ENCODE data around the gene CENPK.
A peak's percentile ranks its signal among the peaks of the same experiment; 100 is the strongest.
"Not testable (repeated sequence)": the region's sequence is repeated elsewhere in the genome, so short reads cannot be mapped to it uniquely, and the experiment has no call there.

CENPK gene

GRCh38 chr5:65562731-65563701 lies at the start of gene CENPK, which contains the start of gene PPWD1:
Gene CENPK, minus strand, starts transcription at chr5:65563168. Its CDS starts 8,261 bp downstream, at chr5:65554907.
Gene PPWD1, plus strand, starts transcription at chr5:65563296. Its CDS starts 15 bp downstream, at chr5:65563311.
- DNase-seq = peak; percentile 96

GRCh38 chr5:65612298-65612907 lies 49.4 kb upstream of the CENPK start:
- no peak for DNase-seq

- no peak for DNase-seq
Measured at GRCh38 chr5:65611524-65611923, 48.6 kb upstream of the CENPK start.

GRCh38 chr5:65601761-65602160 lies 38.8 kb upstream of the CENPK start:
- not testable (repeated sequence) for DNase-seq

- no peak for DNase-seq
Measured at GRCh38 chr5:65588694-65589093, 25.7 kb upstream of the CENPK start.

GRCh38 chr5:65577141-65577540 lies 14.2 kb upstream of the CENPK start:
- DNase-seq = no peak

- no peak for DNase-seq
Measured at GRCh38 chr5:65570598-65571226, 7.7 kb upstream of the CENPK start.

GRCh38 chr5:65566505-65566904 lies 3.5 kb upstream of the CENPK start:
- no peak for DNase-seq

GRCh38 chr5:65563777-65564176 lies 809 bp upstream of the CENPK start:
- no peak for DNase-seq

- no peak for DNase-seq
Measured at GRCh38 chr5:65556718-65557117, 6.2 kb downstream of the CENPK start.

GRCh38 chr5:65556181-65556580 lies 6.8 kb downstream of the CENPK start:
- no peak for DNase-seq

- DNase-seq = no peak
Measured at GRCh38 chr5:65555287-65555686, 7.7 kb downstream of the CENPK start.

- no peak for DNase-seq
Measured at GRCh38 chr5:65553941-65554340, 9.0 kb downstream of the CENPK start.

GRCh38 chr5:65548281-65548680 lies 14.7 kb downstream of the CENPK start:
- DNase-seq = no peak

- no peak for DNase-seq
Measured at GRCh38 chr5:65546141-65546540, 16.8 kb downstream of the CENPK start.

GRCh38 chr5:65544473-65544872 lies 18.5 kb downstream of the CENPK start:
- DNase-seq = no peak

GRCh38 chr5:65539827-65540226 lies 23.1 kb downstream of the CENPK start:
- no peak for DNase-seq

- DNase-seq = no peak
Measured at GRCh38 chr5:65535529-65535987, 27.4 kb downstream of the CENPK start.

GRCh38 chr5:65530904-65531303 lies 32.1 kb downstream of the CENPK start:
- DNase-seq = no peak

GRCh38 chr5:65525726-65526125 lies 37.2 kb downstream of the CENPK start:
- DNase-seq = no peak

- no peak for DNase-seq
Measured at GRCh38 chr5:65512170-65512937, 50.6 kb downstream of the CENPK start.

- no peak for DNase-seq
Measured at GRCh38 chr5:65508978-65509377, 54.0 kb downstream of the CENPK start.

GRCh38 chr5:65506961-65507360 lies 56.0 kb downstream of the CENPK start:
- DNase-seq = no peak
